Cerebellar cortex (tissue), 1 donor: ENCODE results near the gene DUSP14.
"Not testable (repeated sequence)": the region's sequence is repeated elsewhere in the genome, so short reads cannot be mapped to it uniquely, and the experiment has no call there.

Experiments used
- DNase-seq: peaks from one replicate; pipeline ENCODE4 v3.0.0-alpha.2; 2015; ENCODE audit warnings: low spot score

Gene DUSP14

DNA sequence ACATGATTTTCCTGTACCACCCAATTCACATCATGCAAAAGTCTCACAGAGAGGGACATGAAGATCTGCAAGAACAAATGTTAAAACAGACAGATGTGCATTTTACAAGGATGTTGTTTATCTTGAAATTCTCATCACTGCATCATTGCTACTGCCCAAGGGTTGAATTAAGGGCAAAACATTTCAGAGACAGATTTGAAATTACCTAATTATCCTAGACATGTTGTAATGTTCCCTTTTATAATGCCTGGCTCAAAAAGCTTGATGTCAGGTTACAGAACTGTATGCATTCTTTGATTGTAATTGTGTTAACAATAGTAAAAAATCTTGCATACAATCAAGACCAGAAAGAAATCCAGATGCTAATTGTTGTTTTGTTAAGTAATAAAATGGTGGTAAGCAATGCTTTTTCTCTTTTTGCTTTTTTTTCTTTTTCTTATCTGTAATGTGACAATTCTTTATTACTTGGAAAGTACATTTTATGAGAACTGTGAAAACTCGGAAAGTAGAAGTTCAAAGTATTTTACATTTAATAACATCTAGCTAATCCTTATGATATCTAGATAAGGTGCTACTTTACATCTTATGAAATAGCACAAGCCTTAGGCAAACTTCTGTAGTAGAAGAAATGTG, 3.6 kb upstream of the DUSP14 start:
- DNase-seq, result no peak

- DNase-seq, result peak; percentile 38
Observed at GRCh38 chr17:37488009-37488604, 1.6 kb upstream of the DUSP14 start.

- DNase-seq, result peak; percentile 65
Observed at GRCh38 chr17:37488607-37489196, 989 bp upstream of the DUSP14 start.

GRCh38 chr17:37490022-37490587, 414 bp downstream of the DUSP14 start:
- peak; percentile 61 for DNase-seq

- peak; percentile 65 for DNase-seq
Observed at GRCh38 chr17:37490638-37491614, 1.2 kb downstream of the DUSP14 start.

GRCh38 chr17:37492167-37492566, 2.5 kb downstream of the DUSP14 start:
- DNase-seq, result no peak

- DNase-seq, result no peak
Observed at GRCh38 chr17:37493249-37494027, 3.7 kb downstream of the DUSP14 start.

GRCh38 chr17:37494401-37494831, 4.7 kb downstream of the DUSP14 start:
- DNase-seq, result no peak

- no peak for DNase-seq
Observed at GRCh38 chr17:37494971-37495370, 5.3 kb downstream of the DUSP14 start.

DNA sequence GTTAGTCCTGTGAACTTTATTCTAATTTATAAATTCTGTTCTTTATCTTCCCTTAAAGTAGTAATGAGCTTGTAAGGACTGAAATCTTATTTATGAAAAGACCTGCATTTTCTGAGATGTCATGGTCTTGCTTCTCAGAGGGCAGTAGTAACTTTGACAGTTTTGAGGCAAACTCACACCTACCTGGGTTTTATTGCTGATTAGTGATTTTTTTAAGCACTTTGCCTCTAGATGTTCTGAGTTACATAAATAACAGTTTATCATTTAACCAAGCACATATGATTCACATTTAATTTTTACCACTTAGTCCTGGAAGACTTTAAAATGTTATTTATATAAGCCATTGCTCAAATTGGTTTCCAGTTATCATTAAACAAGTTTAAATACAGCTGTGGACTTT, 10.7 kb downstream of the DUSP14 start:
- DNase-seq, result no peak

GRCh38 chr17:37502009-37502936, 12.6 kb downstream of the DUSP14 start:
- no peak for DNase-seq

- no peak for DNase-seq
Observed at GRCh38 chr17:37503148-37503547, 13.5 kb downstream of the DUSP14 start.

- DNase-seq, result no peak
Observed at GRCh38 chr17:37505333-37505732, 15.6 kb downstream of the DUSP14 start.

DNA sequence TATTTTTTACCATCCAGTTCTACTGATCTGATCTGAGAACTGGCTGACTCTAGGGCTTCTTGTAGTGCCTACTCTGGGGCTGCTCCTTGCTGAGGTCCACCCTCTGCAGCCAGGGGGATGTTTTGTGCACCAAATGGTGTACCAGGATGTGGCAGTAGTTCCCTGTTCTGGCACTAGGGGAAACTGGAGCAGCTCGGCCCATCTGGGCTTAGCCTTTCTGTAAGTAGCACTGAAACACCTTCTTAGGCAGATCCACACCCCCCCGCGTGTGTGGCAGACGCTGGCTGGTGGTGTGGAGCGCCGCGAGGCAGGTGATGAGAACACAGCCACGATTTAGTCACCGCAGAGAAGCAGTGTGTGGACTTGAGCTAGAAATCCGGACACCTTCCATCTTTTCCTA, 17.0 kb downstream of the DUSP14 start:
- DNase-seq, result peak; percentile 86

DNA sequence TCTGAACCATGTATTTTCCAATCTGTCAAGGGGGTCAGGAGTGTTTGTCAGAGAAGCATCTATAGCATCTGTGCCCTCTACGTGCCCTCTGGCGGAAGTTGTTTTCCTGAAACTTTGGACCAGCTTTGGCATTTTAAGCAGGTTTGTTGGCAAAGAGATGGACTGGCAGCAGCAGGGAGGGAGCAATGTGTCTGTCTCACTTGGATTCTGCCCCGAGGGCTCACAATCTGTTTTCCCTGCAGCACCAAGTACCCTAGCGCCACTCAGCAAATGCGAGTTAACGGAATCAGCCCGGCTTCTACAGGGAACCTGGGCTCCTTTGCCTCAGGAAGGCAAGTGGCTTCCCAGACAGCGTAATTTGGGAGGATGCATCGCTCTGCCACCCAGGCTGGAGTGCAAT, 17.4 kb downstream of the DUSP14 start:
- DNase-seq, result peak; percentile 84

- DNase-seq, result peak; percentile 24
Observed at GRCh38 chr17:37510056-37510455, 20.4 kb downstream of the DUSP14 start.

DNA sequence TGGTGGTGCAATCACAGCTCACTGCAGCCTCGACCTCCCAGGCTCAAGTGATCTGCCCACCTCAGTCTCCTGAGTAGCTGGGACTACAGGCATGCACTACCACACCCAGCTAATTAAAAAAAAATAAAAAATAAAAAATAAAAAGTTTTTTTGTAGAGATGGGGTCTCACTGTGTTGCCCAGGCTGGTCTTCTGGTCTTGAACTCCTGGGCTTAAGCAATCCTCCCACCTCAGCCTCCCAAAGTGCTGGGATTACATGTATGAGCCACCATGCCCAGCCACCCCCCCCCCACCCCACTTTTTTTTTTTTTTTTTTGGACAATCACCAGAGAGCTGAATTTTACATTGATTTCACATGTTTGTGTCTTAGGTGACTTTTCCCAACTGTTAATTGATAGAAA, 22.0 kb downstream of the DUSP14 start:
- DNase-seq, result not testable (repeated sequence)

DNA sequence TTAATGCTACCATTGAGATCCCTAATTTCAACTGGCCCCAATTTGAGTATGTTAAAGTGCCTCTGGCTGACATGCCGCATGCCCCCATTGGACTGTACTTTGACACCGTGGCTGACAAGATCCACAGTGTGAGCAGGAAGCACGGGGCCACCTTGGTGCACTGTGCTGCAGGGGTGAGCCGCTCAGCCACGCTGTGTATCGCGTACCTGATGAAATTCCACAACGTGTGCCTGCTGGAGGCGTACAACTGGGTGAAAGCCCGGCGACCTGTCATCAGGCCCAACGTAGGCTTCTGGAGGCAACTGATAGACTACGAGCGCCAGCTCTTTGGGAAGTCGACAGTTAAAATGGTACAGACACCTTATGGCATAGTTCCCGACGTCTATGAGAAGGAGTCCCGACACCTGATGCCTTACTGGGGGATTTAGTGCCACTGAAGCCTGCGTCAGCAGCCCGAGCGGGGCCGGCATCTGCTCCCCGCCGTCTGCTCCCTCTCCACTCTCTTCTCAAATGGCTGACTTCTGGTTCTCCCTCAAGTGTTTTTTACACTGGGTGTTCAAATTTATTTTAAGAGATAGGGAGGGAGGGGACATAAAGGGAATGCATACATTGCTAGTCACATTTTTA, 22.9 kb downstream of the DUSP14 start:
- peak; percentile 31 for DNase-seq

DNA sequence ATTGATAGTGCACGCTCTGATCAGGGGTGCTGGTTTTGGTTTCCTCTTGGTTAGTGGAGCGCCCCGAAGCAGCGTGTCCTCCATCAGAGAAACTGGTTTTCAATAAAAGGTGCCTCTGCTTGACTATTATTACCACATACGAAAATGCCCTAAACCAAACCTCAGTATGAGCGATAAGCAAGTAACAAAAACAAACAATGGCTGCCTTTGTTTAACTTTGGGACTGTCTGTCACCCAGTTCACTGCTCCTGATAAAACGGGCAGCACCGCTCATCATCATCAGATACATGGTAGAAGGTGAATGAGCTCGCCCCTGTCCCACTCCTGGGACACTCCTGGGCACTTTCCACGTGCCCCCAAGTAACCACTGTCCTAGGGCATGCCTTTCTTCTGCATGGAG, 24.0 kb downstream of the DUSP14 start:
- no peak for DNase-seq

DNA sequence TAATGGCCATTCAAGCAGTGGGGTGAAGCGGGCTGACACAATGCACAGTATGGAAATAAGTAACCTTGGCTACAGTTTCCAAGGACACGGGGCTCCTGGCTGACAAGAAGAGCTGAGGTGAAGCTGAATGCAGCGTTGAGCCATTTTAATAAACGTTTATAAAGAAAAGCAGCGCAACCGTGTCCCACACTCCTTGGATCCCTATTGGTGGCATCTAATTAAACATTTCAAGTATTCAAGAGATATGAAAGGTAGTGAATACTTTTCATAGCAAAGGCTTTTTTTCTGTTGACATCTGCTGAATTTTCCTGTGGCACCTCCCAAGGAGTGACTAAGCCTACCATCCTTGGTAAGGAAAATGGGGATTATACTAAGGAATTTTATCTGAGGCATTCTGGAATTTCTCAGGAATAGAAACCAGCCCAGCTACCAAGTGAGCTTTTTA, 26.5 kb downstream of the DUSP14 start:
- no peak for DNase-seq
